IMR-90 (cell line): Measurements from ENCODE around the gene ZNF423. TPM values are rescaled to one million over a fixed set of nuclear protein-coding genes. Genes with fewer than 3 reads are reported as not detected.

Experiments
- ATAC-seq: fragments of 200-7000 bp; cut with Tn5 transposase; 2 replicates; pipeline ENCODE4 v1.9.1; 2020; ENCODE audit warnings: low read depth, mild to moderate bottlenecking, moderate library complexity
- BruUV-seq: library from RNA; stranded (reverse); fragments of 400-500 nt; replicated peaks from 2 replicates; lab custom pipeline; 2021; lab: Mats Ljungman, UMichigan
- CTCF ChIA-PET: fragments of 300-600 bp; formaldehyde crosslinking; extraction: SDS; loops from one replicate; lab custom pipeline; 2021; ENCODE audit warnings: antibody characterized with exemption; lab: Yijun Ruan, JAX
- POLR2A ChIA-PET: fragments of 300-600 bp; sonication (Branson Sonifier 250); formaldehyde crosslinking; loops from one replicate; lab custom pipeline; 2022; ENCODE audit warnings: antibody characterized with exemption; ENCODE audit not compliant: unreplicated experiment; lab: Charles Lee
- DNase-seq: peaks from one replicate; pipeline ENCODE4 v3.0.0; 2013
- H2AFZ ChIP-seq: replicated peaks from 2 replicates; pipeline ENCODE3; 2013; ENCODE audit warnings: low read length, mild to moderate bottlenecking; ENCODE audit not compliant: poor library complexity
- H2AK5ac ChIP-seq: 2 replicates; pipeline ENCODE4 v1.6.1; 2013; ENCODE audit warnings: low read depth, low read length, inconsistent platforms
- H2AK9ac ChIP-seq: replicated peaks from 2 replicates; pipeline ENCODE3; 2013; ENCODE audit warnings: mild to moderate bottlenecking, low read depth, low read length, moderate library complexity; ENCODE audit not compliant: poor library complexity
- H2BK120ac ChIP-seq: 2 replicates; pipeline ENCODE4 v1.6.1; 2013; ENCODE audit warnings: low read depth, low read length, inconsistent platforms
- H2BK15ac ChIP-seq: 3 replicates; pipeline ENCODE4 v1.6.1; 2013; ENCODE audit warnings: low read depth, low read length, inconsistent platforms
- H2BK20ac ChIP-seq: 2 replicates; pipeline ENCODE4 v1.6.1; 2013; ENCODE audit warnings: low read depth, mild to moderate bottlenecking, inconsistent platforms, low read length, moderate library complexity
- H2BK5ac ChIP-seq: 2 replicates; pipeline ENCODE4 v1.6.1; 2013; ENCODE audit warnings: mild to moderate bottlenecking, low read depth, low read length, inconsistent platforms; ENCODE audit not compliant: poor library complexity, severe bottlenecking
- H3K14ac ChIP-seq: replicated peaks from 2 replicates; pipeline ENCODE4 v1.6.1; 2013; ENCODE audit warnings: low read depth, low read length, inconsistent platforms
- H3K18ac ChIP-seq: 2 replicates; pipeline ENCODE4 v1.6.1; 2013; ENCODE audit warnings: low read depth, low read length, control low read depth
- H3K23ac ChIP-seq: 2 replicates; pipeline ENCODE4 v1.6.1; 2013; ENCODE audit warnings: low read depth, low read length, inconsistent platforms
- H3K27ac ChIP-seq: 2 replicates; pipeline ENCODE4 v1.5.1; 2013; ENCODE audit warnings: mild to moderate bottlenecking, control low read depth, low read length; ENCODE audit not compliant: insufficient read depth
- H3K27me3 ChIP-seq: 2 replicates; pipeline ENCODE4 v1.6.1; 2013; ENCODE audit warnings: low read length; ENCODE audit not compliant: control insufficient read depth, insufficient read depth
- H3K36me3 ChIP-seq: 2 replicates; pipeline ENCODE4 v1.6.1; 2013; ENCODE audit warnings: low read length, mixed read lengths; ENCODE audit not compliant: control insufficient read depth, insufficient read depth
- H3K4ac ChIP-seq: 2 replicates; pipeline ENCODE4 v1.6.1; 2013; ENCODE audit warnings: low read depth, low read length, inconsistent platforms
- H3K4me1 ChIP-seq: 2 replicates; pipeline ENCODE4 v1.6.1; 2013; ENCODE audit warnings: low read length, mixed read lengths; ENCODE audit not compliant: control insufficient read depth, insufficient read depth
- H3K4me2 ChIP-seq: 2 replicates; pipeline ENCODE4 v1.6.1; 2013; ENCODE audit warnings: low read depth, mild to moderate bottlenecking, control low read depth, low read length, moderate library complexity
- H3K4me3 ChIP-seq: 2 replicates; pipeline ENCODE4 v1.5.1; 2013; ENCODE audit warnings: low read depth, mild to moderate bottlenecking, control low read depth, low read length, moderate library complexity; ENCODE audit not compliant: insufficient read depth
- H3K56ac ChIP-seq: 2 replicates; pipeline ENCODE4 v1.6.1; 2013; ENCODE audit warnings: low read length, inconsistent platforms; ENCODE audit not compliant: insufficient read depth; ENCODE audit errors: extremely low read depth
- H3K79me1 ChIP-seq, 2 experiments: 2 replicates each; pipeline ENCODE4 v1.6.1; 2013; ENCODE audit warnings: low read length in 2 of 2, inconsistent platforms in 1 of 2, low read depth in 1 of 2
- H3K9ac ChIP-seq: 2 replicates; pipeline ENCODE4 v1.6.1; 2013; ENCODE audit warnings: low read depth, low read length, control low read depth
- H3K9me1 ChIP-seq: 2 replicates; pipeline ENCODE4 v1.6.1; 2013; ENCODE audit warnings: low read length, inconsistent platforms; ENCODE audit not compliant: insufficient read depth
- H3K9me3 ChIP-seq: 2 replicates; pipeline ENCODE4 v1.6.1; 2013; ENCODE audit warnings: low read length; ENCODE audit not compliant: control insufficient read depth, insufficient read depth
- H4K20me1 ChIP-seq: 2 replicates; pipeline ENCODE4 v1.6.1; 2013; ENCODE audit warnings: low read length, inconsistent platforms; ENCODE audit not compliant: insufficient read depth
- H4K5ac ChIP-seq: 2 replicates; pipeline ENCODE4 v1.6.1; 2013; ENCODE audit warnings: mild to moderate bottlenecking, low read depth, low read length, control low read depth
- H4K8ac ChIP-seq, 2 experiments: 2 replicates each; pipeline ENCODE4 v1.6.1; 2013; ENCODE audit warnings: low read depth in 2 of 2, low read length in 2 of 2, control low read depth in 1 of 2, inconsistent platforms in 1 of 2
- H4K91ac ChIP-seq: 2 replicates; pipeline ENCODE4 v1.6.1; 2013; ENCODE audit warnings: low read depth, low read length, inconsistent platforms; ENCODE audit not compliant: insufficient read depth
- BHLHE40 ChIP-seq: fragments of 150-350 bp; IDR thresholded peaks from 2 replicates; pipeline ENCODE4 v1.6.1; 2016; ENCODE audit warnings: mild to moderate bottlenecking, low read depth, low read length
- CHD1 ChIP-seq: IDR thresholded peaks from 2 replicates; pipeline ENCODE4 v1.6.1; 2012; ENCODE audit warnings: low read depth, low read length, improper control_type of control experiment
- MXI1 ChIP-seq: IDR thresholded peaks from 2 replicates; pipeline ENCODE4 v1.6.1; 2012; ENCODE audit warnings: low read depth, mild to moderate bottlenecking, low read length, moderate library complexity, borderline replicate concordance
- RAD21 ChIP-seq: IDR thresholded peaks from 2 replicates; pipeline ENCODE4 v1.6.1; 2012; ENCODE audit warnings: low read length, improper control_type of control experiment
- RFX5 ChIP-seq: IDR thresholded peaks from 2 replicates; pipeline ENCODE4 v1.8.0; 2012; ENCODE audit warnings: low read depth, mild to moderate bottlenecking, low read length, moderate library complexity
- WGBS, 2 experiments: methylation state at CpG; one replicate each; pipeline versions ENCODE4 v1.1.5 to v1.1.7; 2013; ENCODE audit warnings: missing lambda C conversion rate in 2 of 2; ENCODE audit not compliant: insufficient read length in 1 of 2; ENCODE audit errors: extremely low coverage in 2 of 2; 5-methylcytosine and 5-hydroxymethylcytosine counted together
- dilution Hi-C: fragments of 300-500 bp; cut with HindIII; formaldehyde crosslinking; loops from one replicate; pipeline ENCODE4 v1.14.3; 2018; ENCODE audit warnings: low sequenced_read_pairs; ENCODE audit not compliant: unreplicated experiment
- in situ Hi-C: fragments of 300-500 bp; cut with MboI; formaldehyde crosslinking; loops from 3 replicates; pipeline ENCODE4 v1.14.3; 2019; ENCODE audit warnings: low sequenced_read_pairs, inconsistent platforms, mixed read lengths
- intact Hi-C: fragments of 100-400 bp; cut with micrococcal nuclease; formaldehyde crosslinking; loops from 2 replicates; pipeline ENCODE4 v1.10.0; 2022
- polyA plus RNA-seq, 3 experiments: library from polyadenylated mRNA; depleted of rRNA; stranded (reverse); fragments of >200 nt; gene quantifications; 2 replicates each; pipeline ENCODE4 v1.2.3, GENCODE V29; 2012; ENCODE audit warnings: low replicate concordance in 1 of 3
- total RNA-seq: library from RNA; depleted of rRNA; stranded (reverse); fragments of >200 nt; gene quantifications from 2 replicates; pipeline ENCODE4 v1.2.3, GENCODE V29; 2012
- TF ChIP-seq, protein P1 (sequence below): fragments of 150-350 bp; IDR thresholded peaks from 2 replicates; pipeline ENCODE4 v1.6.1; 2017; ENCODE audit warnings: mild to moderate bottlenecking, antibody characterized with exemption, low read length, low read depth
- TF ChIP-seq, protein P2 (sequence below): conservative IDR thresholded peaks from 2 replicates; pipeline ENCODE4 v1.5.1; 2012; ENCODE audit warnings: mild to moderate bottlenecking, low read depth, low read length, improper control_type of control experiment

ZNF423 gene
- total and polyA plus RNA-seq, 2 of the 4 experiments (the other 2 are of a cell fraction): under 0.01 to 0.10 TPM

DNA sequence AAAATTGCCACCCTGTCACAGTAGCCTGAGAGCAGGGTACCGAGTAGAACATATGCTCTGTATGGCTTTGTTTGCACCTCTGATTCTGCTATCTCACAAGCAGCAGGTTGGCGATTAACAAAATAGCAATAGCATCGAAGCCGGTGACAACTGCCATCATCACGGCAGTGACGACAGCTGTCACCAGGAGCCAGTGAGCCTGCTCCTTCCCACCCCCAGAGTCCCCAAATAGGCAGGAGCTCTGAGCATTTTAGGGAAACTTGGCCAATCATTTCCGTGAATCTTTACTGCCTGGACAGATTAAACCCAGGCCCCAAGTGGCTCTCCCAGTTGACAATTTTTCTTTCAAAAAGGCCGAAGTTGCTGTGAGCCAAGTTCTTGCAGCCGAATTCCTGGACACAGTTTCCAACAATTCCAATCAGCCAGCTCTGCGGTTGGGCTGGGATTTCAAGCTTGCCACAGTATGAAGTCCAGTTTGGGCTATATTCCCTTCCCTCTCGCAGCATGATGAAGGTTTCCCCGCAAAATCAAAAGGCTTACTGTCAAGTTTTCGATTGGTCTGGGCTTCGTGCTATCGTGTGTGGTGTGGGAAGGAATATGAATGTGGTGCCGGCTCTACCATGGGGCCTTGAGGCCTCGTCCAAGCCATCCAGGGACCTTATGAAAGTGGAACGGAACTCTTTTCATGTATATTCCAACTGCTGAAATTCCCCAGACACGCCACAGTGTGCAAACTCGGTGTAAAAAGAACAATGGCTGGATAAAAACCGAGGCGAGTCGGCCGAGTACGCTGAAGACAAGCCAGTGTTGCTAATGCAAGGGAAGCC is 295.7 kb downstream of the ZNF423 start:
- ATAC-seq (no peak), DNase-seq (no peak)
- H2BK15ac ChIP-seq: no peak overlapping the region
- H3K9ac ChIP-seq: no peak overlapping the region
- H3K27me3 ChIP-seq: peaks cover 8% of the 10 kb centered on the region; the same call in 1 of the 2 replicates
- intact Hi-C loops: no loop called here
- BruUV-seq: no TSS peak
- POLR2A ChIA-PET: no interaction called here
- H3K23ac ChIP-seq: no peak overlapping the region
- no peak overlapping the region for H3K18ac ChIP-seq
- no peak overlapping the region for H3K27ac ChIP-seq
- H3K4me3 ChIP-seq: no peak overlapping the region
- H4K8ac ChIP-seq: no peak overlapping the region
- WGBS, 2 experiments: 83% methylated on average over 15 of the region's 25 CpGs; no CpG with 5 or more reads in 1 of the 2 experiments
- H3K14ac ChIP-seq: no peak overlapping the region
- H2AK9ac ChIP-seq: no peak overlapping the region
- no peak overlapping the region for H2AK5ac ChIP-seq
- H3K9me3 ChIP-seq: no peaks in the 10 kb centered on the region
- H2BK120ac ChIP-seq: no peak overlapping the region
- H3K79me1 ChIP-seq: no peaks in the 10 kb centered on the region
- no peak overlapping the region for H3K4me2 ChIP-seq
- H2BK20ac ChIP-seq: no peak overlapping the region
- no peak overlapping the region for H4K91ac ChIP-seq
- in situ Hi-C loops: no loop called here
- H3K36me3 ChIP-seq: no peaks in the 10 kb centered on the region
- dilution Hi-C loops: no loop called here
- H2AFZ ChIP-seq: no peak overlapping the region
- H3K56ac ChIP-seq: no peak overlapping the region
- TF ChIP-seq, protein P1, sequence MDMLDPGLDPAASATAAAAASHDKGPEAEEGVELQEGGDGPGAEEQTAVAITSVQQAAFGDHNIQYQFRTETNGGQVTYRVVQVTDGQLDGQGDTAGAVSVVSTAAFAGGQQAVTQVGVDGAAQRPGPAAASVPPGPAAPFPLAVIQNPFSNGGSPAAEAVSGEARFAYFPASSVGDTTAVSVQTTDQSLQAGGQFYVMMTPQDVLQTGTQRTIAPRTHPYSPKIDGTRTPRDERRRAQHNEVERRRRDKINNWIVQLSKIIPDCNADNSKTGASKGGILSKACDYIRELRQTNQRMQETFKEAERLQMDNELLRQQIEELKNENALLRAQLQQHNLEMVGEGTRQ: no peak
- TF ChIP-seq CHD1: no peak
- no peak for TF ChIP-seq RAD21
- TF ChIP-seq RFX5: no peak
- no peak for TF ChIP-seq MXI1
- TF ChIP-seq, protein P2, sequence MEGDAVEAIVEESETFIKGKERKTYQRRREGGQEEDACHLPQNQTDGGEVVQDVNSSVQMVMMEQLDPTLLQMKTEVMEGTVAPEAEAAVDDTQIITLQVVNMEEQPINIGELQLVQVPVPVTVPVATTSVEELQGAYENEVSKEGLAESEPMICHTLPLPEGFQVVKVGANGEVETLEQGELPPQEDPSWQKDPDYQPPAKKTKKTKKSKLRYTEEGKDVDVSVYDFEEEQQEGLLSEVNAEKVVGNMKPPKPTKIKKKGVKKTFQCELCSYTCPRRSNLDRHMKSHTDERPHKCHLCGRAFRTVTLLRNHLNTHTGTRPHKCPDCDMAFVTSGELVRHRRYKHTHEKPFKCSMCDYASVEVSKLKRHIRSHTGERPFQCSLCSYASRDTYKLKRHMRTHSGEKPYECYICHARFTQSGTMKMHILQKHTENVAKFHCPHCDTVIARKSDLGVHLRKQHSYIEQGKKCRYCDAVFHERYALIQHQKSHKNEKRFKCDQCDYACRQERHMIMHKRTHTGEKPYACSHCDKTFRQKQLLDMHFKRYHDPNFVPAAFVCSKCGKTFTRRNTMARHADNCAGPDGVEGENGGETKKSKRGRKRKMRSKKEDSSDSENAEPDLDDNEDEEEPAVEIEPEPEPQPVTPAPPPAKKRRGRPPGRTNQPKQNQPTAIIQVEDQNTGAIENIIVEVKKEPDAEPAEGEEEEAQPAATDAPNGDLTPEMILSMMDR: no peak
- no peak for TF ChIP-seq BHLHE40
- H3K9me1 ChIP-seq: no peaks in the 10 kb centered on the region
- no peak overlapping the region for H3K4ac ChIP-seq
- no peak overlapping the region for H2BK5ac ChIP-seq
- no peaks in the 10 kb centered on the region for H3K4me1 ChIP-seq
- no peak overlapping the region for H4K5ac ChIP-seq
- H4K20me1 ChIP-seq: no peaks in the 10 kb centered on the region
- CTCF ChIA-PET: no interaction called here
